Measurements from ENCODE around the gene TESK2. TPM values are rescaled to one million over a fixed set of nuclear protein-coding genes. Genes with fewer than 3 reads are reported as not detected.
A peak's percentile ranks its signal among the peaks of the same experiment; 100 is the strongest.

Gene TESK2
- polyA plus RNA-seq, 3 donors = 3.9 to 13.1 (median 4.1) TPM

DNA sequence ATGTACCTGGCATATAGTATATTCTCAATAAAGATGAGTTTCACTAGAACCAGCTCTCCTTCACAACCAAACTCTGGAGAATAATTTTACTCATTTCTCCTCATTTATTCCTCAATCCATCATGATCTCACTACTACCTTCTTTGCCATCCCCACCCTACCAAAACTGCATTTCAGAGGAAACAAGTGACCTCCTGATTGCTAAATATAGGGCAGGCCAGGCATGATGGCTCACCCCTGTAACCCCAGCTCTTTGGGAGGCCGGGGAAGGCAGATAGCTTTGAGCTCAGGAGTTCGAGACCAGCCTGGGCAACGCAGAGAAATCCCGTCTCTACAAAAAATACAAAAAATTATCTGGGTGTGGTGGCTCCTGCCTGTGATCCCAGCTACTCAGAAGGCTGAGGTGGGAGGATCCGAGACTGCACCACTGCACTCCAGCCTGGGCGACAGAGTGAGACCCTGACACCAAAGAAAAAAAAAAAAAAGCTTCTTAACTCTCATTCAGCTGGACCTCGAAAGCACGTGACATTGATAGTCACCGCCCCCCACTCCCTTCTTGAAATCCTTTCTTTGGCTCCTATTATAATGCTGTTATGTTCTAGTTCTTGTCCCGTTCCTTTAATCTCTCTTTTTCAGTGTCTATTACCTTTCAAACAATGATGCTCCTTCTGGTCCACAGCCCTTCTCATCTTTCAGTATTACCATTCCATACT lies 2.1 kb downstream of the TESK2 start:
- peaks cover 23 to 28% of the 10 kb centered on the region in 2 donors for H3K4me1 ChIP-seq (ENCODE audit: control insufficient read depth in 1 of 2, insufficient read depth in 2 of 2, low read length in 2 of 2)
- H3K27me3 ChIP-seq (ENCODE audit: control insufficient read depth in 2 of 2, insufficient read depth in 2 of 2, low read length in 2 of 2) = no peaks in the 10 kb centered on the region
- intact Hi-C loops (cut with micrococcal nuclease) = no loop called here
- peaks cover 7% of the 10 kb centered on the region for H3K79me2 ChIP-seq (ENCODE audit: insufficient read depth, low read length)
- no peak overlapping the region for H2AFZ ChIP-seq (ENCODE audit: insufficient read depth, low read depth, low read length, poor library complexity, severe bottlenecking)
- peaks cover 5% of the 10 kb centered on the region for H3K4me1 Mint-ChIP-seq
- H3K4me3 Mint-ChIP-seq = no peak overlapping the region
- no peaks in the 10 kb centered on the region for H4K20me1 ChIP-seq (ENCODE audit: insufficient read depth, low read length)
- H3K9ac ChIP-seq (ENCODE audit: insufficient read depth, low read length, poor library complexity, severe bottlenecking) = no peak overlapping the region
- DNase-seq = no peak
- no peaks in the 10 kb centered on the region for H3K36me3 ChIP-seq (replicated peaks in 1 of 2; ENCODE audit: control insufficient read depth in 1 of 2, insufficient read depth in 2 of 2, low read length in 2 of 2)
- TF ChIP-seq, protein P1, sequence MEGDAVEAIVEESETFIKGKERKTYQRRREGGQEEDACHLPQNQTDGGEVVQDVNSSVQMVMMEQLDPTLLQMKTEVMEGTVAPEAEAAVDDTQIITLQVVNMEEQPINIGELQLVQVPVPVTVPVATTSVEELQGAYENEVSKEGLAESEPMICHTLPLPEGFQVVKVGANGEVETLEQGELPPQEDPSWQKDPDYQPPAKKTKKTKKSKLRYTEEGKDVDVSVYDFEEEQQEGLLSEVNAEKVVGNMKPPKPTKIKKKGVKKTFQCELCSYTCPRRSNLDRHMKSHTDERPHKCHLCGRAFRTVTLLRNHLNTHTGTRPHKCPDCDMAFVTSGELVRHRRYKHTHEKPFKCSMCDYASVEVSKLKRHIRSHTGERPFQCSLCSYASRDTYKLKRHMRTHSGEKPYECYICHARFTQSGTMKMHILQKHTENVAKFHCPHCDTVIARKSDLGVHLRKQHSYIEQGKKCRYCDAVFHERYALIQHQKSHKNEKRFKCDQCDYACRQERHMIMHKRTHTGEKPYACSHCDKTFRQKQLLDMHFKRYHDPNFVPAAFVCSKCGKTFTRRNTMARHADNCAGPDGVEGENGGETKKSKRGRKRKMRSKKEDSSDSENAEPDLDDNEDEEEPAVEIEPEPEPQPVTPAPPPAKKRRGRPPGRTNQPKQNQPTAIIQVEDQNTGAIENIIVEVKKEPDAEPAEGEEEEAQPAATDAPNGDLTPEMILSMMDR (IDR thresholded peaks at IDR 0.05) = no peak
- H3K27ac ChIP-seq (ENCODE audit: low read depth in 1 of 2, low read length in 2 of 2) = no peak overlapping the region
- no peak overlapping the region for H3K4me3 ChIP-seq (replicated peaks in 1 of 3; ENCODE audit: low read depth in 2 of 3, low read length in 3 of 3)
- H3K36me3 Mint-ChIP-seq = peaks cover 0 to 6% of the 10 kb centered on the region in 2 donors
- WGBS (ENCODE audit: insufficient coverage) = 100% methylated on average over 3 of the region's 10 CpGs
- no peak overlapping the region for H3K4me2 ChIP-seq (replicated peaks; ENCODE audit: extremely low read depth, low read length, poor library complexity, severe bottlenecking)
- H3K27me3 Mint-ChIP-seq (ENCODE audit: low read depth in 3 of 3) = peaks cover 0 to 3% (median 0%) of the 10 kb centered on the region in 3 donors
- no peaks in the 10 kb centered on the region for H3K9me3 ChIP-seq (replicated peaks in 1 of 2; ENCODE audit: control insufficient read depth in 1 of 2, insufficient read depth in 1 of 2, low read length in 2 of 2)
- H3K9me3 Mint-ChIP-seq = peaks cover 0 to 2% (median 0%) of the 10 kb centered on the region in 7 donors
- peak overlapping the region in 1 of 7 donors; percentile 50 for H3K27ac Mint-ChIP-seq

DNA sequence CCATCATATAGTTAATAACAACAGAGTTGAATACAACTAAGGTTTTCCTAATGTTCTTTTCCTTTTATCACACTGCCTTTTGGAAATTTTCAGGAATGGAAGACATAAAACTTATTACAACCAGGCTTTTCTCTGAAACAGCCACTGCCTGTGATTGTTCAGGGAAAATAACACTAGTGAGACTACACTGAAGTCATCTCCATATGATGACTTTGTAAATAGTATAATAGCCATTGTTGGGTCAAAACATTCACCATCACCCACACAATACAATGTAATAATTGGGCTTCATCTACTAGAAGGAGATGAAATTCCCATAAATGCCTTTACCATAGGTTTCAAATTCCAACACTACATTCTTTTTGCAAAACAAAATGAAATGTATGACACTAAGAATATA lies 5.0 kb downstream of the TESK2 start:
- Histone ChIP-seq H3K4me1 (ENCODE audit: control insufficient read depth in 1 of 2, insufficient read depth in 2 of 2, low read length in 2 of 2) (peaks cover 15 to 22% of the 10 kb centered on the region in 2 donors), H3K4me3 (replicated peaks in 1 of 3; ENCODE audit: low read depth in 2 of 3, low read length in 3 of 3) (no peak overlapping the region), H3K4me2 (replicated peaks; ENCODE audit: extremely low read depth, low read length, poor library complexity, severe bottlenecking) (no peak overlapping the region), H3K36me3 (replicated peaks in 1 of 2; ENCODE audit: control insufficient read depth in 1 of 2, insufficient read depth in 2 of 2, low read length in 2 of 2) (no peaks in the 10 kb centered on the region), H3K27ac (ENCODE audit: low read depth in 1 of 2, low read length in 2 of 2) (no peak overlapping the region), H4K20me1 (ENCODE audit: insufficient read depth, low read length) (no peaks in the 10 kb centered on the region), H3K9ac (ENCODE audit: insufficient read depth, low read length, poor library complexity, severe bottlenecking) (no peak overlapping the region), H3K9me3 (replicated peaks in 1 of 2; ENCODE audit: control insufficient read depth in 1 of 2, insufficient read depth in 1 of 2, low read length in 2 of 2) (no peaks in the 10 kb centered on the region), H3K27me3 (ENCODE audit: control insufficient read depth in 2 of 2, insufficient read depth in 2 of 2, low read length in 2 of 2) (no peaks in the 10 kb centered on the region), H2AFZ (ENCODE audit: insufficient read depth, low read depth, low read length, poor library complexity, severe bottlenecking) (no peak overlapping the region), H3K79me2 (ENCODE audit: insufficient read depth, low read length) (peaks cover 10% of the 10 kb centered on the region)
- peaks cover 0 to 3% (median 0%) of the 10 kb centered on the region in 3 donors for H3K27me3 Mint-ChIP-seq (ENCODE audit: low read depth in 3 of 3)
- no peak overlapping the region for H3K27ac Mint-ChIP-seq
- TF ChIP-seq, protein P1 (IDR thresholded peaks at IDR 0.05) = no peak
- peaks cover 7% of the 10 kb centered on the region for H3K4me1 Mint-ChIP-seq
- H3K9me3 Mint-ChIP-seq = peaks cover 0 to 3% (median 0%) of the 10 kb centered on the region in 7 donors
- intact Hi-C loops (cut with micrococcal nuclease) = no loop called here
- H3K36me3 Mint-ChIP-seq = peaks cover 0 to 6% of the 10 kb centered on the region in 2 donors
- no peak overlapping the region for H3K4me3 Mint-ChIP-seq
- DNase-seq = no peak

All from CD14-positive monocyte (primary cell).